Colonic mucosa (tissue), 4 donors: ENCODE measurements around the gene PCSK1. TPM values are rescaled to one million over a fixed set of nuclear protein-coding genes. Genes with fewer than 3 reads are reported as not detected.

Source experiments
- DNase-seq: peaks from one replicate; pipeline ENCODE4 v3.0.0-alpha.2; 2020
- H3K27ac ChIP-seq: fragments of 200-600 bp; one replicate; pipeline ENCODE4 v1.8.0; 2021
- H3K27me3 ChIP-seq: fragments of 200-600 bp; one replicate; pipeline ENCODE4 v1.8.0; 2021
- H3K36me3 ChIP-seq: fragments of 200-600 bp; one replicate; pipeline ENCODE4 v1.8.0; 2021
- H3K4me1 ChIP-seq: fragments of 200-600 bp; one replicate; pipeline ENCODE4 v1.8.0; 2021; ENCODE audit warnings: mild to moderate bottlenecking
- H3K4me3 ChIP-seq: fragments of 200-600 bp; one replicate; pipeline ENCODE4 v1.8.0; 2021
- H3K9ac ChIP-seq, 2 donors: one replicate each; pipeline ENCODE4 v1.7.0; 2013; ENCODE audit warnings: control low read depth in 2 of 2, low read depth in 2 of 2, low read length in 2 of 2
- H3K9me3 ChIP-seq: fragments of 200-600 bp; one replicate; pipeline ENCODE4 v1.8.0; 2021
- intact Hi-C: fragments of 100-400 bp; cut with DNase I; formaldehyde crosslinking; loops from one replicate; pipeline ENCODE4 v1.14.1; 2022
- total RNA-seq, 2 donors: library from RNA; stranded (reverse); fragmentation: NEBNext Ultra II Directional in 1 of 2; extraction: Animal tissue kit (Norgen Biotek cat#: 25700) in 1 of 2; gene quantifications; one replicate each; pipeline ENCODE4 v1.2.1, GENCODE V29; 2021
- TF ChIP-seq, protein P1 (sequence below): fragments of 200-600 bp; IDR thresholded peaks from one replicate; pipeline ENCODE4 v1.8.0; 2022; ENCODE audit warnings: antibody characterized with exemption, mild to moderate bottlenecking
- donor health status: healthy.
- donor health status: DM: no; HTN: no; CAD: no.
- donor health status: DM: no; HTN: no; CAD: no.

Gene PCSK1
- total RNA-seq, 2 donors from 2014 or later, result 3.6 to 4.6 TPM

DNA sequence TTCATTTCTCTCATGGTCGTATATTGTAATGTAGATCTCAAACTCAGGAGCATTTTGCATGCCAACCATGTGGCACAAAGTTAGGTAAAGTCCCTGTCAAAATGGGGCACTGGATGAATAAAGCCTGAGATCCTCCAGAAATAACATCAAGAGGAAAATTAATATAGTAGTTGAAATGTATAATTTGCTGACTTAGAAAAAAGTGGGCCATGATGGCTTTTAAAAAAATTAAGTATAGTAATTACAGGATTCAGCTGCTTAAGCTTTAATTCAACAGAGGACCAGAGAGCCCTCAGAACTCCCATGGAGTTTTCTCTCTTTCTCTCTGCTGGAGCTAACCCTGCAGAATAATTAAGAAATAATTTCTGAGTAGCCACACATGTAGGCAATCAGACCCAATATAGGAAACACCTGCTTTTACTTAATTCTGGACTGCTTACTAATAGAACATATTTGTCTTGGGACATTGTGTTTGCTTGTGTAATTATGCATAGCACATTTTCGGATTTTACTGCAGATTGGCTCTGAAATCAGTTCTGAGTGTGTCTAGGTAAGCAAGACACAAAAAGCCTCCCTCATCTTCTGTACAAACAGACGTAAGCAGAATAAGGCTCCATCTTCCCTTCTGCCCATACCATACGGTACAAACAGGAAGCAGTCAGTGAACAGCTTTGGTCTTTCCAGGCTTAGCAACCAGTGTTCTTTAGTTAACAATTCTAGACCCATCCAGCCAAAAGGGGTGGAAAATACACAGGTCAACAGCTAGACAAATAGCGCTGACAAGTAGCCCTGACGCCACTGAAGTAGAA, 26.5 kb upstream of the PCSK1 start:
- Histone ChIP-seq H3K27ac (no peak overlapping the region), H3K36me3 (no peaks in the 10 kb centered on the region), H3K27me3 (no peaks in the 10 kb centered on the region), H3K9me3 (no peaks in the 10 kb centered on the region), H3K4me3 (no peak overlapping the region), H3K9ac (no peak overlapping the region), H3K4me1 (no peaks in the 10 kb centered on the region)
- TF ChIP-seq, protein P1, sequence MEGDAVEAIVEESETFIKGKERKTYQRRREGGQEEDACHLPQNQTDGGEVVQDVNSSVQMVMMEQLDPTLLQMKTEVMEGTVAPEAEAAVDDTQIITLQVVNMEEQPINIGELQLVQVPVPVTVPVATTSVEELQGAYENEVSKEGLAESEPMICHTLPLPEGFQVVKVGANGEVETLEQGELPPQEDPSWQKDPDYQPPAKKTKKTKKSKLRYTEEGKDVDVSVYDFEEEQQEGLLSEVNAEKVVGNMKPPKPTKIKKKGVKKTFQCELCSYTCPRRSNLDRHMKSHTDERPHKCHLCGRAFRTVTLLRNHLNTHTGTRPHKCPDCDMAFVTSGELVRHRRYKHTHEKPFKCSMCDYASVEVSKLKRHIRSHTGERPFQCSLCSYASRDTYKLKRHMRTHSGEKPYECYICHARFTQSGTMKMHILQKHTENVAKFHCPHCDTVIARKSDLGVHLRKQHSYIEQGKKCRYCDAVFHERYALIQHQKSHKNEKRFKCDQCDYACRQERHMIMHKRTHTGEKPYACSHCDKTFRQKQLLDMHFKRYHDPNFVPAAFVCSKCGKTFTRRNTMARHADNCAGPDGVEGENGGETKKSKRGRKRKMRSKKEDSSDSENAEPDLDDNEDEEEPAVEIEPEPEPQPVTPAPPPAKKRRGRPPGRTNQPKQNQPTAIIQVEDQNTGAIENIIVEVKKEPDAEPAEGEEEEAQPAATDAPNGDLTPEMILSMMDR, result no peak
- DNase-seq, result no peak
- intact Hi-C loops, result no loop called here

DNA sequence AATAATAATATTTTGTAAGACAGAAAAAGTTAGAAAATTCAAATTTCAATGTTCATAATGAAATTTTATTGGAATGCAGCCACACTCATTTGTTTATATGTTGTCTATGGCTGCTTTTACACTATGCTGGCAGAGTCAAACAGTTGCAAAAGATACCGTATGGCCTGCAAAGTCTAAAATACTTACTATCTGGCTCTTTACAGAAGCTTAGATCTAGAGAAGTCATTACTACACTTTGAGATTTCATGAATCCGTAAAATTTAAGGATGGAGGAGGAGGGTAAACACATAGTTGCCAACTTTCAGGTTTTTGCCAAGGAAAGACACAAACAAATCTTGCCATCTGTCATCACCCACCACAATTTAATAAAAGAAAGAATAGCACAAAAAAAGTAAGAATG, 25.1 kb upstream of the PCSK1 start:
- Histone ChIP-seq H3K9me3 (no peaks in the 10 kb centered on the region), H3K36me3 (no peaks in the 10 kb centered on the region), H3K9ac (no peak overlapping the region), H3K27ac (no peak overlapping the region), H3K4me1 (no peaks in the 10 kb centered on the region), H3K27me3 (no peaks in the 10 kb centered on the region), H3K4me3 (no peak overlapping the region)
- intact Hi-C loops, result no loop called here
- no peak for DNase-seq
- TF ChIP-seq, protein P1, result no peak

DNA sequence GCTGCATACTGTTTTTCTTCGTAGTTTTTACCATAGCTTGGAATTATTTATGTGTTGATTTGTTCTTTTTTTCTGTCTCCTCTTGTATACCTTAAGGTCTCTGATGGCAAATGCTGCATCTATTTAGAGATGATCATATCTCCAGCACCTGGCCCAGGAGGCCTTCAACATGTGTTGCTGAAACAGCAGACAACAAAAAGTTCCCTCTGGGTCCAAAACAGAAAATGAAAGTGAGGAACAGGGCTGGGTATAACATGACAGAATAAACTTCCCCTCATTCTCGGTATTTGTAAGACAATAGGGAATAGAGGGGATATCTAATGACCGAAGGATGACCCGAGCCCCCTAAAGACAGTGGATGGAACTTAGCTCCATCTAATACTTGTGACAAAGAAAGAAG, 22.7 kb upstream of the PCSK1 start:
- Histone ChIP-seq H3K4me1 (no peaks in the 10 kb centered on the region), H3K27ac (no peak overlapping the region), H3K27me3 (no peaks in the 10 kb centered on the region), H3K9ac (no peak overlapping the region), H3K4me3 (no peak overlapping the region), H3K9me3 (no peaks in the 10 kb centered on the region), H3K36me3 (no peaks in the 10 kb centered on the region)
- no peak for DNase-seq
- intact Hi-C loops, result no loop called here
- TF ChIP-seq, protein P1, result no peak

DNA sequence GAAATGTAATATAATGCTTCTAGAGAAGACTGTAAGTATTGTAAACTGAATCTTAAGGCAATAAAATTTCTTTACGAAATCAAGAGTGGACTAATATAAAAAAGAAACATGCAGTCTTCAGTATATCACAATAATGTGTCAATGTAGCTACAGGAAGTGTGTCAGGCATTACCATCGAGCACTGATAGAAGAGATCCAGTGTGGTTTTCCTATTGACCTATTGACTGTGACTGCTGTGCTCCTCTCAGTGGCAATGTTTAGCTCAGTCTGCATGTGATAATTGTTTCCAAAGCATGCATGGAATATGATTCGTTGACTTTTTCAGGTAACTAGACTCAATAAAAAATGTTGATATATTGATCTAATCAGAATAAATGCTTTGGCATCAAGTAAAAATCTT, 20.3 kb upstream of the PCSK1 start:
- Histone ChIP-seq H3K27me3 (no peaks in the 10 kb centered on the region), H3K4me1 (no peaks in the 10 kb centered on the region), H3K27ac (no peak overlapping the region), H3K36me3 (no peaks in the 10 kb centered on the region), H3K4me3 (no peak overlapping the region), H3K9ac (no peak overlapping the region), H3K9me3 (no peaks in the 10 kb centered on the region)
- DNase-seq, result no peak
- TF ChIP-seq, protein P1, result no peak
- intact Hi-C loops, result no loop called here

DNA sequence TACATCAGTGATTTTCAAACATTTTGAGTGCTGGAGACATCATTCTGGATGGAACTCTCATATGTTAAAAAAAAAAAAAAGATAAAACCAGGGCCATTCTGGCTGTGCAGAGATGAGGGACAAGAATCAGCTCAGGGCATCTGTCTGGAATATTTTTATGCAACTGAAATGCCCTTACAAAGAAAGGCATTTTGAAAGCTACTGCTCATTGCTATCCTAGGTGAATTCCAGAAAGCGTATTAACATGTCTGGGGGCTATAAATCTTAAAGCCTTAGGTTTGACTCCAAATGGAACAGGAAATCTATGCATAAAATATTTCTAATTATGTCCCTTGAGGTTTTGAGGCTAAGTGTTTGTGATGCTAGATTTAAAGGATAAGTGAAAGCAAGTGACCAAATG, 14.9 kb upstream of the PCSK1 start:
- Histone ChIP-seq H3K9ac (no peak overlapping the region), H3K27me3 (no peaks in the 10 kb centered on the region), H3K27ac (no peak overlapping the region), H3K4me3 (no peak overlapping the region), H3K9me3 (no peaks in the 10 kb centered on the region), H3K36me3 (no peaks in the 10 kb centered on the region), H3K4me1 (no peaks in the 10 kb centered on the region)
- TF ChIP-seq, protein P1, result no peak
- intact Hi-C loops, result no loop called here
- no peak for DNase-seq
